Mesothelial cell of epicardium (in vitro differentiated cells): ENCODE results near the gene CD2. TPM values are rescaled to one million over a fixed set of nuclear protein-coding genes. Genes with fewer than 3 reads are reported as not detected.

Source experiments
- DNase-seq, 2 experiments: peaks; one replicate each; pipeline ENCODE4 v3.0.0; 2021; ENCODE audit warnings: low spot score in 2 of 2; ENCODE audit not compliant: unreplicated experiment in 2 of 2
- H3K27ac Mint-ChIP-seq: 2 replicates; pipeline ENCODE4 v1.8.0; 2021; ENCODE audit warnings: mixed read lengths
- H3K27me3 Mint-ChIP-seq: 2 replicates; pipeline ENCODE4 v1.8.0; 2021; ENCODE audit warnings: low read depth, mixed read lengths
- H3K36me3 Mint-ChIP-seq: 2 replicates; pipeline ENCODE4 v1.8.0; 2021; ENCODE audit warnings: mixed read lengths
- H3K4me1 Mint-ChIP-seq: 2 replicates; pipeline ENCODE4 v1.8.0; 2021; ENCODE audit warnings: mixed read lengths
- H3K4me3 Mint-ChIP-seq: 2 replicates; pipeline ENCODE4 v1.8.0; 2021; ENCODE audit warnings: mild to moderate bottlenecking, moderate library complexity, mixed read lengths
- H3K9me3 Mint-ChIP-seq: 2 replicates; pipeline ENCODE4 v1.8.0; 2021; ENCODE audit warnings: mixed read lengths
- total RNA-seq: library from RNA; stranded (reverse); gene quantifications from 3 replicates; pipeline ENCODE4 v1.2.1, GENCODE V29; 2021
- TF ChIP-seq, protein P1 (sequence below): fragments of 200-600 bp; sonication (generic); IDR thresholded peaks from one replicate; pipeline ENCODE4 v1.5.0; 2021; ENCODE audit warnings: antibody characterized with exemption; ENCODE audit not compliant: unreplicated experiment

Gene CD2
- total RNA-seq, 1 donor from 2014 or later, result not detected

DNA sequence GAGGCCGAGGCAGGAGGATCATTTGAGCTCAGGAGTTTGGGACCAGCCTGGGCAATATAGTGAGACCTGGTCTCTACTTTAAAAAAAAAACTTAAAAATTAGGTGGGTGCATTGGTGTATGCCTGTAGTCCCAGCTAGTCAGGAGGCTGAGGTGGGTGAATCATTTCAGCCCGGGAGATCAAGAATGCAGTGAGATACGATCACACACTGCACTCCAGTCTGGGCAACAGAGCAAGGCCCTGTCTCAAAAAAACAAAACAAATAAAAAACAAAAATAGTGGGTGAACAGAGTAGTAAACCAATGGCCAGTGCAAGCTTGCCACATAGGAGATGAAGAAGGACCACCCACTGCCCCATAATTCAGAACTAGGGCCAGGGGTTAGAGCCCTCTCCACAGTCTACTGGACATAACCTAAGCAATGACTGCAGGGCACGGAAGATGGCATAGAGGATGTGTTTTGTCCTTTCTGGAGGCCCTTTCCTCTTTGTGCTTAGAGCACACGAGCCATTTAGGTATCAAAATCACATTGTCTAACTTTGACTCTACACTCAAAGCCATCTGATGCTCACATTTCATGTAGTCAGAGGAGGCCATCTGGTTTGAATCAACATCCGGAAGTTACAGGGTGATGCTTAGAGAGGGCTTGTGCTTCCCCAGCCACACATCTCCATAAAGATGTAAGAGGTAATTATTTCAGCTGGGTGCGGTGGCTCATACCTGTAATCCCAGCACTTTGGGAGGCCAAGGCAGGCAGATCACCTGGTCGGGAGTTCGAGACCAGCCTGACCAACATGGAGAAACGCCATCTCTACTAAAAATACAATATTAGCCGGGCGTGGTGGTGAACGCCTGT is 12.6 kb downstream of the CD2 start:
- H3K9me3 Mint-ChIP-seq, result no peaks in the 10 kb centered on the region
- no peak overlapping the region for H3K4me3 Mint-ChIP-seq
- no peaks in the 10 kb centered on the region for H3K27me3 Mint-ChIP-seq
- no peak overlapping the region for H3K27ac Mint-ChIP-seq
- H3K4me1 Mint-ChIP-seq, result peaks cover 5% of the 10 kb centered on the region
- TF ChIP-seq, protein P1, sequence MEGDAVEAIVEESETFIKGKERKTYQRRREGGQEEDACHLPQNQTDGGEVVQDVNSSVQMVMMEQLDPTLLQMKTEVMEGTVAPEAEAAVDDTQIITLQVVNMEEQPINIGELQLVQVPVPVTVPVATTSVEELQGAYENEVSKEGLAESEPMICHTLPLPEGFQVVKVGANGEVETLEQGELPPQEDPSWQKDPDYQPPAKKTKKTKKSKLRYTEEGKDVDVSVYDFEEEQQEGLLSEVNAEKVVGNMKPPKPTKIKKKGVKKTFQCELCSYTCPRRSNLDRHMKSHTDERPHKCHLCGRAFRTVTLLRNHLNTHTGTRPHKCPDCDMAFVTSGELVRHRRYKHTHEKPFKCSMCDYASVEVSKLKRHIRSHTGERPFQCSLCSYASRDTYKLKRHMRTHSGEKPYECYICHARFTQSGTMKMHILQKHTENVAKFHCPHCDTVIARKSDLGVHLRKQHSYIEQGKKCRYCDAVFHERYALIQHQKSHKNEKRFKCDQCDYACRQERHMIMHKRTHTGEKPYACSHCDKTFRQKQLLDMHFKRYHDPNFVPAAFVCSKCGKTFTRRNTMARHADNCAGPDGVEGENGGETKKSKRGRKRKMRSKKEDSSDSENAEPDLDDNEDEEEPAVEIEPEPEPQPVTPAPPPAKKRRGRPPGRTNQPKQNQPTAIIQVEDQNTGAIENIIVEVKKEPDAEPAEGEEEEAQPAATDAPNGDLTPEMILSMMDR, result no peak
- no peaks in the 10 kb centered on the region for H3K36me3 Mint-ChIP-seq
- no peak for DNase-seq

DNA sequence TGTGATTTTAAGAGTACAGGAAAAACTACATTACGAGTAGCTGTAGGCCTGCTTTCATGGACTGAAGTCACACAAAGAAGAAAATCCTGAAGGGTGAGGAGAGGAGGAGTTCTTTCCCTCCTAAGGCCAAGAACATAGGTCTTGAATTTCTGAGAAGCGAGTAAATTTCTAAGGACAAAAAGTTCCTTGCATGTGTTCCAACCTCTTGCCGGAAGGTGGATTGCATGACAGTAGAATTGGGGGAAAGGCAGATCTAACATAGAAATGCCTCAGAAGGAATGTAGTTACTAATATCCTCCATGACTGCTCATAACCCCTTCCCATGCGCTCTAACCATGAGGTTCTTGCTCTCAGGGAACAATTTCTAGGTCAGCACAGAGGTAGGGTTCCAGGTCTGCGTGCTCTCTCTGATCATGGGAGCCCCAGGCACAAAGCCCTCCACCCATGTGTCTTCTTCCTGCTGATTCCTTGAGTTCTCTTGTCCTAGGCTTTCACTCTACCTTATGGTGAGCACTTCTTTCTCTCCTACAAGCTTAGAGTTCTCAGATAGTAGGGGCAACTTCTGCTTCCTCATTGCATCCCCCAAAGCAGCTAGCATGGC is 13.7 kb downstream of the CD2 start:
- Mint-ChIP-seq H3K9me3 (peaks cover 3% of the 10 kb centered on the region), H3K4me1 (peaks cover 5% of the 10 kb centered on the region), H3K27me3 (no peaks in the 10 kb centered on the region), H3K36me3 (no peaks in the 10 kb centered on the region), H3K4me3 (no peak overlapping the region), H3K27ac (no peak overlapping the region)
- no peak for DNase-seq
- TF ChIP-seq, protein P1, result no peak

DNA sequence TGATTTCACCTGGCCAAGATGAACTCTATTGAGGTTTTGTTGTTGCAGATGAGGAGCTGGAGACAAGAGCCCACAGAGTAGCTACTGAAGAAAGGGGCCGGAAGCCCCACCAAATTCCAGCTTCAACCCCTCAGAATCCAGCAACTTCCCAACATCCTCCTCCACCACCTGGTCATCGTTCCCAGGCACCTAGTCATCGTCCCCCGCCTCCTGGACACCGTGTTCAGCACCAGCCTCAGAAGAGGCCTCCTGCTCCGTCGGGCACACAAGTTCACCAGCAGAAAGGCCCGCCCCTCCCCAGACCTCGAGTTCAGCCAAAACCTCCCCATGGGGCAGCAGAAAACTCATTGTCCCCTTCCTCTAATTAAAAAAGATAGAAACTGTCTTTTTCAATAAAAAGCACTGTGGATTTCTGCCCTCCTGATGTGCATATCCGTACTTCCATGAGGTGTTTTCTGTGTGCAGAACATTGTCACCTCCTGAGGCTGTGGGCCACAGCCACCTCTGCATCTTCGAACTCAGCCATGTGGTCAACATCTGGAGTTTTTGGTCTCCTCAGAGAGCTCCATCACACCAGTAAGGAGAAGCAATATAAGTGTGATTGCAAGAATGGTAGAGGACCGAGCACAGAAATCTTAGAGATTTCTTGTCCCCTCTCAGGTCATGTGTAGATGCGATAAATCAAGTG is 14.3 kb downstream of the CD2 start:
- Mint-ChIP-seq H3K27ac (no peak overlapping the region), H3K36me3 (no peaks in the 10 kb centered on the region), H3K27me3 (no peaks in the 10 kb centered on the region), H3K4me3 (no peak overlapping the region), H3K4me1 (no peaks in the 10 kb centered on the region), H3K9me3 (peaks cover 10% of the 10 kb centered on the region)
- no peak for DNase-seq
- TF ChIP-seq, protein P1, result no peak

DNA sequence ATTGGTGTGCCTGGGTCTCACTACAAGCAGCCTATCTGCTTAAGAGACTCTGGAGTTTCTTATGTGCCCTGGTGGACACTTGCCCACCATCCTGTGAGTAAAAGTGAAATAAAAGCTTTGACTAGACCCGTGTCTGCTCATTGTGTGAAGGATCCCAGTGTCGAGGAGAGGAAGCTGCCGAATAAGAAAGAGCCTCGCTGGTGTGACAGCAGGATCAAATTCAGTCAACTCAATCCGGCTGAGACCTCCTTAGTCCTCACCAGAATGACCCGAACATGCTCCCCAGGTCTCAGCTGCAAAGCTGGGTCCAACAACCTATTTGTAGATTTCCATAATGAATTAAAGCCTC is 14.8 kb downstream of the CD2 start:
- Mint-ChIP-seq H3K27ac (no peak overlapping the region), H3K27me3 (no peaks in the 10 kb centered on the region), H3K36me3 (no peaks in the 10 kb centered on the region), H3K9me3 (peaks cover 12% of the 10 kb centered on the region), H3K4me3 (no peak overlapping the region), H3K4me1 (no peaks in the 10 kb centered on the region)
- no peak for DNase-seq
- TF ChIP-seq, protein P1, result no peak

DNA sequence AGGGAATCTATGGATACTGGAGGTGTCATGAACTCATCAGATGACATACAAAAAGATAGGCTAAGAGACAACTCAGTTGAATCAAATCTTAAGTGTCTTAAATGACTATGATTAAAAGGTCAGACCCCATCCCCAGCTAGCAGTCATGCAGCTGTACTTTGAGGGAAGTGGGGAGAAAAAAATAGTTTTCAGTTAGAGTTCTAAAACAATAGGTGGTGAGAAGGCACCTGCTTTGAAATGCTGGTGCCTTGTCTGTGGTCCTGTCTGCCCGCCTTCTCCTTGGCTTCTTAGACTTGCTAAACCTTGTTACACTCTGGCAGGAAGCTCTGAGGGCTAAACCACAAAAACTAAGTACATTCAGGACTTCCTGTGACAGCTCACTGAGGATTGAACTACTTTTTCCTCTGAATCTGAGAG is 15.3 kb downstream of the CD2 start:
- Mint-ChIP-seq H3K4me1 (no peaks in the 10 kb centered on the region), H3K27me3 (no peaks in the 10 kb centered on the region), H3K27ac (no peak overlapping the region), H3K36me3 (peaks cover 2% of the 10 kb centered on the region), H3K9me3 (peaks cover 17% of the 10 kb centered on the region), H3K4me3 (no peak overlapping the region)
- TF ChIP-seq, protein P1, result no peak
- DNase-seq, result no peak
